PC-9 (cell line): ENCODE measurements around the gene SLC7A10. TPM values are rescaled to one million over a fixed set of nuclear protein-coding genes. Genes with fewer than 3 reads are reported as not detected.

Experiments used
- BruUV-seq: library from RNA; stranded (reverse); fragments of 400-500 nt; replicated peaks from 2 replicates; lab custom pipeline; 2021; lab: Mats Ljungman, UMichigan
- CTCF ChIA-PET: fragments of 300-600 bp; sonication (Branson Sonifier 250); formaldehyde crosslinking; loops from one replicate; lab custom pipeline; 2022; ENCODE audit warnings: antibody characterized with exemption; lab: Charles Lee
- POLR2A ChIA-PET: fragments of 300-600 bp; sonication (Branson Sonifier 250); formaldehyde crosslinking; loops from one replicate; lab custom pipeline; 2022; ENCODE audit warnings: antibody characterized with exemption; ENCODE audit not compliant: unreplicated experiment; lab: Charles Lee
- DNase-seq, 2 experiments: peaks; one replicate each; pipeline versions ENCODE4 v3.0.0 to v3.0.0-alpha.2; 2015 to 2022; ENCODE audit warnings: mixed read lengths in 1 of 2
- H2AFZ ChIP-seq: fragments of 200-600 bp; sonication (generic); 2 replicates; pipeline ENCODE4 v1.8.1; 2017; ENCODE audit warnings: antibody characterized with exemption
- H3F3A ChIP-seq: fragments of 200-600 bp; sonication (generic); 2 replicates; pipeline ENCODE4 v1.8.1; 2017; ENCODE audit warnings: antibody characterized with exemption, mild to moderate bottlenecking, low read depth; ENCODE audit not compliant: insufficient read depth
- H3K27ac ChIP-seq: fragments of 200-600 bp; sonication (generic); 2 replicates; pipeline ENCODE4 v1.6.1; 2016; ENCODE audit warnings: mixed run types
- H3K27me3 ChIP-seq: fragments of 200-600 bp; sonication (generic); 2 replicates; pipeline ENCODE4 v1.6.1; 2016; ENCODE audit warnings: low read depth, mixed run types; ENCODE audit not compliant: insufficient read depth
- H3K36me3 ChIP-seq: fragments of 200-600 bp; sonication (generic); 2 replicates; pipeline ENCODE4 v1.6.1; 2016; ENCODE audit warnings: low read depth, mixed run types
- H3K4me1 ChIP-seq: fragments of 200-600 bp; sonication (generic); replicated peaks from 2 replicates; pipeline ENCODE4 v1.6.1; 2016; ENCODE audit warnings: mixed run types; ENCODE audit not compliant: insufficient read depth
- H3K4me2 ChIP-seq: fragments of 200-600 bp; sonication (generic); 2 replicates; pipeline ENCODE4 v1.6.1; 2017; ENCODE audit warnings: mixed run types
- H3K4me3 ChIP-seq: fragments of 200-600 bp; sonication (generic); 2 replicates; pipeline ENCODE4 v1.6.1; 2016; ENCODE audit warnings: mixed run types
- H3K79me2 ChIP-seq: fragments of 200-600 bp; sonication (generic); 2 replicates; pipeline ENCODE4 v1.6.1; 2017; ENCODE audit warnings: low read depth, mixed run types
- H3K9me2 ChIP-seq: fragments of 200-600 bp; sonication (generic); 2 replicates; pipeline ENCODE4 v1.8.1; 2017; ENCODE audit warnings: mild to moderate bottlenecking; ENCODE audit not compliant: insufficient read depth
- H3K9me3 ChIP-seq: fragments of 200-600 bp; sonication (generic); 2 replicates; pipeline ENCODE4 v1.8.1; 2016; ENCODE audit warnings: low read depth; ENCODE audit not compliant: insufficient read depth
- H4K20me1 ChIP-seq: fragments of 200-600 bp; sonication (generic); 2 replicates; pipeline ENCODE4 v1.8.1; 2017; ENCODE audit not compliant: insufficient read depth
- EZH2 ChIP-seq: fragments of 200-600 bp; sonication (generic); IDR thresholded peaks from 2 replicates; pipeline ENCODE4 v1.8.0; 2017; ENCODE audit warnings: antibody characterized with exemption, low read depth
- intact Hi-C: fragments of 100-400 bp; cut with micrococcal nuclease; formaldehyde crosslinking; loops from one replicate; pipeline ENCODE4 v1.10.0; 2022; ENCODE audit not compliant: unreplicated experiment
- total RNA-seq: library from RNA; stranded (reverse); gene quantifications from 2 replicates; pipeline ENCODE4 v1.2.3, GENCODE V29; 2021
- TF ChIP-seq, protein P1 (sequence below): fragments of 200-600 bp; sonication (generic); conservative IDR thresholded peaks from 2 replicates; pipeline ENCODE4 v1.6.1; 2017; ENCODE audit warnings: mixed run types, antibody characterized with exemption, mild to moderate bottlenecking, moderate library complexity

SLC7A10 gene
- total RNA-seq, 1 experiment from 2014 or later = not detected

DNA sequence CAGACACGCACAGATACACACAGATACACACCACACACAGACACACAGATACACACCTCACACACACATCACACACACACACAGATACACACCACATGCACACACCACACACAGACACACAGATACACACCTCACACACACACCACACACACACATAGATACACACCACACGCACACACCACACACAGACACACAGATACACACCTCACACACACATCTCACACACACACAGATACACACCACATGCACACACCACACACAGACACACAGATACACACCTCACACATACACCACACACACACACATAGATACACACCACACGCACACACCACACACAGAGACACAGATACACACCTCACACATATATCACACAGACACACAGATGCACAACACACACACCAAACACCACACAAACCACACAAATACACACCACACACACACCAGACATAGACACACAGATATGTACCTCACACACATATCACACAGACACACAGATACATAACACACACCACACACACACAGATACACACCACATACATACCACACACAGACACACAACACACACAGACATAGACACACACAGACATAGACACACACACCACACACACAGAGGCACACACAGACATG is 24.2 kb upstream of the SLC7A10 start:
- no TSS peak for BruUV-seq
- Histone ChIP-seq H3K36me3 (no peaks in the 10 kb centered on the region), H3K27ac (no peak overlapping the region), H3K9me3 (no peaks in the 10 kb centered on the region), H3K4me3 (peak overlapping the region; percentile 27; the same call in 1 of the 2 replicates), H3F3A (peaks cover 10% of the 10 kb centered on the region; the same call in 1 of the 2 replicates), H4K20me1 (no peaks in the 10 kb centered on the region), H3K4me1 (peaks cover 8% of the 10 kb centered on the region; the same call in 1 of the 2 replicates), H3K79me2 (no peaks in the 10 kb centered on the region), H3K9me2 (no peaks in the 10 kb centered on the region), H3K27me3 (no peaks in the 10 kb centered on the region), H2AFZ (no peak overlapping the region), H3K4me2 (peak overlapping the region; percentile 69)
- intact Hi-C loops = no loop called here
- TF ChIP-seq, protein P1, sequence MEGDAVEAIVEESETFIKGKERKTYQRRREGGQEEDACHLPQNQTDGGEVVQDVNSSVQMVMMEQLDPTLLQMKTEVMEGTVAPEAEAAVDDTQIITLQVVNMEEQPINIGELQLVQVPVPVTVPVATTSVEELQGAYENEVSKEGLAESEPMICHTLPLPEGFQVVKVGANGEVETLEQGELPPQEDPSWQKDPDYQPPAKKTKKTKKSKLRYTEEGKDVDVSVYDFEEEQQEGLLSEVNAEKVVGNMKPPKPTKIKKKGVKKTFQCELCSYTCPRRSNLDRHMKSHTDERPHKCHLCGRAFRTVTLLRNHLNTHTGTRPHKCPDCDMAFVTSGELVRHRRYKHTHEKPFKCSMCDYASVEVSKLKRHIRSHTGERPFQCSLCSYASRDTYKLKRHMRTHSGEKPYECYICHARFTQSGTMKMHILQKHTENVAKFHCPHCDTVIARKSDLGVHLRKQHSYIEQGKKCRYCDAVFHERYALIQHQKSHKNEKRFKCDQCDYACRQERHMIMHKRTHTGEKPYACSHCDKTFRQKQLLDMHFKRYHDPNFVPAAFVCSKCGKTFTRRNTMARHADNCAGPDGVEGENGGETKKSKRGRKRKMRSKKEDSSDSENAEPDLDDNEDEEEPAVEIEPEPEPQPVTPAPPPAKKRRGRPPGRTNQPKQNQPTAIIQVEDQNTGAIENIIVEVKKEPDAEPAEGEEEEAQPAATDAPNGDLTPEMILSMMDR = no peak
- TF ChIP-seq EZH2 = no peak
- no peak for DNase-seq
- ChIA-PET POLR2A (interaction anchor here (0.5 kb wide), 1 partner anchor 53 kb away, joined by 3 read pairs; no protein-coding TSS in a partner anchor), CTCF (no interaction called here)

DNA sequence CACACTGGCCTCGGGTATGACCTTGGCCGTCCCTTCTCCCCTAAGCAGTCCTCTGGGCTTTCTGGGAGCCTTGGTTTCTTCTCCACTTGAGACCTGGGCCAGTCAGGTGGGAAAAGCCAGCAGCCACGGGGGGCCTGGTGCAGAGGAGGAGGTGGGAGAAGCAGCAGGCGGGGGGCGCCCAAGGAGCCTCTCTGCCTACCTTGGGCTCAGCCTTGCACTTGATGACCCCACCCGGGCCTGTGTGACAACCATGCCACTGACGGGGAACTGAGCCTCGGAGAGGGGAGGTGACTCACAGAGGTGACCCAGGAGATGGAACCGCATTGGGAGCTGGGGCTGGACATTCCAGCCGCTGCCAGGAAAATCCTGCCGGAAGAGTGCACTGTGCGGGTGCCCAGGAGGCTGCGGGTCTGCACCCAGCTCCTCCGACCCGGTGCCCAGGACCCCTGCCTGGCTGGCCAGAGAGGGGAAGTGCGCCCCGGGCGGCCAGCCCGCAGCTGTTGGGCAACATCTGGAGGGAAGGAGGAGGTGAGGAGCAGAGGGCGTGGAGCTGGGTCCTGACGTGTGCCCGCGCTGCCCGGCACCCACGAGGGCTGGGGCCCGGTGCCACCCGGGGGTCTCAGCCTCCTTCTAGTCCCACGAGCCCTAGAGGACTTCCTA is 23.4 kb upstream of the SLC7A10 start:
- peaks cover 8% of the 10 kb centered on the region; the same call in 1 of the 2 replicates for H3K4me1 ChIP-seq
- no peaks in the 10 kb centered on the region for H3K27me3 ChIP-seq
- no peaks in the 10 kb centered on the region for H3K9me2 ChIP-seq
- H3K36me3 ChIP-seq = no peaks in the 10 kb centered on the region
- BruUV-seq = no TSS peak
- H3K27ac ChIP-seq = no peak overlapping the region
- intact Hi-C loops = no loop called here
- H3K79me2 ChIP-seq = no peaks in the 10 kb centered on the region
- ChIA-PET CTCF (no interaction called here), POLR2A (interaction anchor here (0.5 kb wide), 1 partner anchor 54 kb away, joined by 3 read pairs; no protein-coding TSS in a partner anchor)
- peaks cover 10% of the 10 kb centered on the region; the same call in 1 of the 2 replicates for H3F3A ChIP-seq
- H2AFZ ChIP-seq = no peak overlapping the region
- peak; percentile 61 for DNase-seq
- H3K4me3 ChIP-seq = peak overlapping the region; percentile 27; the same call in 1 of the 2 replicates
- H3K4me2 ChIP-seq = peak overlapping the region; percentile 69
- no peak for TF ChIP-seq EZH2
- TF ChIP-seq, protein P1 = no peak
- no peaks in the 10 kb centered on the region for H3K9me3 ChIP-seq
- H4K20me1 ChIP-seq = no peaks in the 10 kb centered on the region

DNA sequence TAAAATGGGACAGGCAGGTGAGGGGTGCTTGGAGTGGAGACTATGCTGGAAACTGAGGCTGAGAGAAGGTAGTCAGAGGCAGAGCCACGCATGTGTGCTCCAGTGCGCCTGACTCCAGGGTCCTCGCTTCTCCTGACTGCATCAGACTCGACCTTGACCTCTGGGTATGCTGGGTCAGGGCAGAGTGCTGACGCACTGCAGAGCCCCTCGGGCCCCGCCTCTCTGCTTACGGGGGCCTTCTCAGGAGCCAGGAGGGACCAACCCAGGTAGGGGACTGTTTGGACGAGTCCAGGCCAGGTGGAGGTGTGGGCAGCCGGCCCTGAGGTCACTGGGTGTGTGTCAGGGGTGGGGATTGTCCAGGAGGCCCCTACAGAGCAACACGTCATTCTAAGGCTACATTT is 22.9 kb upstream of the SLC7A10 start:
- H3K79me2 ChIP-seq = no peaks in the 10 kb centered on the region
- no peak overlapping the region for H3K4me3 ChIP-seq
- no peak for TF ChIP-seq EZH2
- TF ChIP-seq, protein P1 = no peak
- H3K9me3 ChIP-seq = no peaks in the 10 kb centered on the region
- intact Hi-C loops = no loop called here
- H3K4me2 ChIP-seq = 0 out of 2 replicates have a peak overlapping the region, but pooled peaks have one; percentile 69
- no peak overlapping the region for H3K27ac ChIP-seq
- H3K36me3 ChIP-seq = no peaks in the 10 kb centered on the region
- ChIA-PET POLR2A (no interaction called here), CTCF (no interaction called here)
- BruUV-seq = no TSS peak
- no peaks in the 10 kb centered on the region for H3K27me3 ChIP-seq
- peaks cover 8% of the 10 kb centered on the region; the same call in 1 of the 2 replicates for H3K4me1 ChIP-seq
- H4K20me1 ChIP-seq = no peaks in the 10 kb centered on the region
- DNase-seq = no peak
- no peak overlapping the region for H2AFZ ChIP-seq
- H3K9me2 ChIP-seq = no peaks in the 10 kb centered on the region
- H3F3A ChIP-seq = peaks cover 10% of the 10 kb centered on the region; the same call in 1 of the 2 replicates
